ENCODE measurements around the gene PIGK.

PIGK gene

GRCh38 chr1:77218477-77219165 is 609 bp downstream of the PIGK start:
- no peak for TF ChIP-seq NFIC (IDR thresholded peaks at IDR 0.05)
- no peak for TF ChIP-seq FOXM1 (IDR thresholded peaks at IDR 0.05; ENCODE audit: borderline replicate concordance, low read depth)
- no peak for TF ChIP-seq CREB1 (IDR thresholded peaks at IDR 0.05; ENCODE audit: low read depth)
- TF ChIP-seq EGR1 (IDR thresholded peaks at IDR 0.05): no peak
- no peak for TF ChIP-seq TCF12 (IDR thresholded peaks at IDR 0.05; ENCODE audit: low read depth)
- TF ChIP-seq, protein P1, sequence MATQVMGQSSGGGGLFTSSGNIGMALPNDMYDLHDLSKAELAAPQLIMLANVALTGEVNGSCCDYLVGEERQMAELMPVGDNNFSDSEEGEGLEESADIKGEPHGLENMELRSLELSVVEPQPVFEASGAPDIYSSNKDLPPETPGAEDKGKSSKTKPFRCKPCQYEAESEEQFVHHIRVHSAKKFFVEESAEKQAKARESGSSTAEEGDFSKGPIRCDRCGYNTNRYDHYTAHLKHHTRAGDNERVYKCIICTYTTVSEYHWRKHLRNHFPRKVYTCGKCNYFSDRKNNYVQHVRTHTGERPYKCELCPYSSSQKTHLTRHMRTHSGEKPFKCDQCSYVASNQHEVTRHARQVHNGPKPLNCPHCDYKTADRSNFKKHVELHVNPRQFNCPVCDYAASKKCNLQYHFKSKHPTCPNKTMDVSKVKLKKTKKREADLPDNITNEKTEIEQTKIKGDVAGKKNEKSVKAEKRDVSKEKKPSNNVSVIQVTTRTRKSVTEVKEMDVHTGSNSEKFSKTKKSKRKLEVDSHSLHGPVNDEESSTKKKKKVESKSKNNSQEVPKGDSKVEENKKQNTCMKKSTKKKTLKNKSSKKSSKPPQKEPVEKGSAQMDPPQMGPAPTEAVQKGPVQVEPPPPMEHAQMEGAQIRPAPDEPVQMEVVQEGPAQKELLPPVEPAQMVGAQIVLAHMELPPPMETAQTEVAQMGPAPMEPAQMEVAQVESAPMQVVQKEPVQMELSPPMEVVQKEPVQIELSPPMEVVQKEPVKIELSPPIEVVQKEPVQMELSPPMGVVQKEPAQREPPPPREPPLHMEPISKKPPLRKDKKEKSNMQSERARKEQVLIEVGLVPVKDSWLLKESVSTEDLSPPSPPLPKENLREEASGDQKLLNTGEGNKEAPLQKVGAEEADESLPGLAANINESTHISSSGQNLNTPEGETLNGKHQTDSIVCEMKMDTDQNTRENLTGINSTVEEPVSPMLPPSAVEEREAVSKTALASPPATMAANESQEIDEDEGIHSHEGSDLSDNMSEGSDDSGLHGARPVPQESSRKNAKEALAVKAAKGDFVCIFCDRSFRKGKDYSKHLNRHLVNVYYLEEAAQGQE (IDR thresholded peaks at IDR 0.05; ENCODE audit: low read depth): no peak
- no peak for TF ChIP-seq RAD21 (IDR thresholded peaks at IDR 0.05; ENCODE audit: low read depth)
- TF ChIP-seq, protein P2, sequence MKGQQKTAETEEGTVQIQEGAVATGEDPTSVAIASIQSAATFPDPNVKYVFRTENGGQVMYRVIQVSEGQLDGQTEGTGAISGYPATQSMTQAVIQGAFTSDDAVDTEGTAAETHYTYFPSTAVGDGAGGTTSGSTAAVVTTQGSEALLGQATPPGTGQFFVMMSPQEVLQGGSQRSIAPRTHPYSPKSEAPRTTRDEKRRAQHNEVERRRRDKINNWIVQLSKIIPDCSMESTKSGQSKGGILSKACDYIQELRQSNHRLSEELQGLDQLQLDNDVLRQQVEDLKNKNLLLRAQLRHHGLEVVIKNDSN (IDR thresholded peaks at IDR 0.05): no peak

- TF ChIP-seq EP300 (IDR thresholded peaks at IDR 0.05; ENCODE audit: borderline replicate concordance) (no peak), EGR1 (IDR thresholded peaks at IDR 0.05) (no peak), RAD21 (IDR thresholded peaks at IDR 0.05; ENCODE audit: low read depth) (no peak), NFIC (IDR thresholded peaks at IDR 0.05) (no peak), TAF1 (IDR thresholded peaks at IDR 0.05; ENCODE audit: low read depth) (no peak), FOXM1 (IDR thresholded peaks at IDR 0.05; ENCODE audit: borderline replicate concordance, low read depth) (no peak), TCF12 (IDR thresholded peaks at IDR 0.05; ENCODE audit: low read depth) (no peak), YY1 (IDR thresholded peaks at IDR 0.05; ENCODE audit: low read depth) (no peak)
Observed at GRCh38 chr1:77202751-77203150, 16.5 kb downstream of the PIGK start.

- TF ChIP-seq RAD21 (IDR thresholded peaks at IDR 0.05; ENCODE audit: low read depth): no peak
- TF ChIP-seq TAF1 (IDR thresholded peaks at IDR 0.05; ENCODE audit: low read depth): no peak
- no peak for TF ChIP-seq EGR1 (IDR thresholded peaks at IDR 0.05)
- no peak for TF ChIP-seq NFIC (IDR thresholded peaks at IDR 0.05)
- TF ChIP-seq CREB1 (IDR thresholded peaks at IDR 0.05; ENCODE audit: low read depth): no peak
- no peak for TF ChIP-seq ZBTB7A (IDR thresholded peaks at IDR 0.05; ENCODE audit: low read depth)
- no peak for TF ChIP-seq EP300 (IDR thresholded peaks at IDR 0.05; ENCODE audit: borderline replicate concordance)
- TF ChIP-seq, protein P1 (IDR thresholded peaks at IDR 0.05; ENCODE audit: low read depth): no peak
- no peak for TF ChIP-seq TEAD4 (IDR thresholded peaks at IDR 0.05)
- TF ChIP-seq, protein P3, sequence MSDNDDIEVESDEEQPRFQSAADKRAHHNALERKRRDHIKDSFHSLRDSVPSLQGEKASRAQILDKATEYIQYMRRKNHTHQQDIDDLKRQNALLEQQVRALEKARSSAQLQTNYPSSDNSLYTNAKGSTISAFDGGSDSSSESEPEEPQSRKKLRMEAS (IDR thresholded peaks at IDR 0.05): no peak
- TF ChIP-seq YY1 (IDR thresholded peaks at IDR 0.05; ENCODE audit: low read depth): no peak
- no peak for TF ChIP-seq TCF12 (IDR thresholded peaks at IDR 0.05; ENCODE audit: low read depth)
- TF ChIP-seq CEBPB (IDR thresholded peaks at IDR 0.05): no peak
- TF ChIP-seq, protein P2 (IDR thresholded peaks at IDR 0.05): no peak
- TF ChIP-seq FOXM1 (IDR thresholded peaks at IDR 0.05; ENCODE audit: borderline replicate concordance, low read depth): no peak
Observed at GRCh38 chr1:77200806-77201205, 18.4 kb downstream of the PIGK start.

GRCh38 chr1:77200293-77200692 is 18.9 kb downstream of the PIGK start:
- TF ChIP-seq TEAD4 (IDR thresholded peaks at IDR 0.05) (no peak), TAF1 (IDR thresholded peaks at IDR 0.05; ENCODE audit: low read depth) (no peak), NFIC (IDR thresholded peaks at IDR 0.05) (no peak), FOXM1 (IDR thresholded peaks at IDR 0.05; ENCODE audit: borderline replicate concordance, low read depth) (no peak), RAD21 (IDR thresholded peaks at IDR 0.05; ENCODE audit: low read depth) (no peak), CEBPB (IDR thresholded peaks at IDR 0.05) (no peak), EP300 (IDR thresholded peaks at IDR 0.05; ENCODE audit: borderline replicate concordance) (no peak), YY1 (IDR thresholded peaks at IDR 0.05; ENCODE audit: low read depth) (no peak), ZBTB7A (IDR thresholded peaks at IDR 0.05; ENCODE audit: low read depth) (no peak), EGR1 (IDR thresholded peaks at IDR 0.05) (no peak), CREB1 (IDR thresholded peaks at IDR 0.05; ENCODE audit: low read depth) (no peak), TCF12 (IDR thresholded peaks at IDR 0.05; ENCODE audit: low read depth) (no peak)
- TF ChIP-seq, protein P3 (IDR thresholded peaks at IDR 0.05): no peak
- TF ChIP-seq, protein P1 (IDR thresholded peaks at IDR 0.05; ENCODE audit: low read depth): no peak
- TF ChIP-seq, protein P2 (IDR thresholded peaks at IDR 0.05): no peak
